Measurements from ENCODE around the gene PNMA8A.

PNMA8A gene

DNA sequence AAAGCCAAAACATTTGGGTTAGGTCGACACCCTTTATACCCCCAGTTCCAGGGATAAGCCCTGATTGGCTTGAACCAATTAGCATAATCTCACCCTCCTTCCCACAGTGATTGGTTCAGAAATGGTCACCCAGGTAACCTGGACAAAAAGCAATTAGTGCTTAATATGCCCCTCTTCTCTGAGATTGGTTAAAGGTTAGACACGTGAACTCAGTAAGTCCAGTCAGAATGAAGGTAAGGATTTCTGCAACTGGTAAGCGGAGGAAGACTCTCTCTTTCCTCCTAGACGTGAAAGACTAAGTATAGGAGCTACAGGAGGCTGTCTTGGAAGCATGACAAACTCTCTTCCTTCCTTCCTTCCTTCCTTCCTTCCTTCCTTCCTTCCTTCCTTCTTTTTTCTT lies 41.4 kb downstream of the PNMA8A start:
- TF ChIP-seq FOXP2 (optimal IDR thresholded peaks at IDR 0.05; ENCODE audit: borderline replicate concordance, extremely low read depth, extremely low read length, insufficient read depth), result no peak
- TF ChIP-seq REST (IDR thresholded peaks at IDR 0.05; ENCODE audit: insufficient read depth in 1 of 2, low read depth in 2 of 2, low read length in 2 of 2), result no peak
- TF ChIP-seq POLR2AphosphoS5 (IDR thresholded peaks at IDR 0.05; ENCODE audit: low read depth, low read length), result no peak
- no peak for TF ChIP-seq SIN3A (IDR thresholded peaks at IDR 0.05; ENCODE audit: borderline replicate concordance, insufficient read depth, low read length)
- TF ChIP-seq TAF1 (IDR thresholded peaks at IDR 0.05; ENCODE audit: borderline replicate concordance, insufficient read depth, low read length), result no peak

GRCh38 chr19:46428239-46429135 lies 42.9 kb downstream of the PNMA8A start, which contains the start of gene PNMA8C:
Gene PNMA8C (minus strand): TSS chr19:46428936. CDS start chr19:46428359, 577 bp downstream.
- TF ChIP-seq TAF1 (IDR thresholded peaks at IDR 0.05; ENCODE audit: borderline replicate concordance, insufficient read depth, low read length) (no peak), FOXP2 (optimal IDR thresholded peaks at IDR 0.05; ENCODE audit: borderline replicate concordance, extremely low read depth, extremely low read length, insufficient read depth) (peak; percentile 75)

- TF ChIP-seq REST (IDR thresholded peaks at IDR 0.05; ENCODE audit: insufficient read depth in 1 of 2, low read depth in 2 of 2, low read length in 2 of 2), result no peak
- TF ChIP-seq TAF1 (IDR thresholded peaks at IDR 0.05; ENCODE audit: borderline replicate concordance, insufficient read depth, low read length), result no peak
- TF ChIP-seq SIN3A (IDR thresholded peaks at IDR 0.05; ENCODE audit: borderline replicate concordance, insufficient read depth, low read length), result no peak
- no peak for TF ChIP-seq FOXP2 (optimal IDR thresholded peaks at IDR 0.05; ENCODE audit: borderline replicate concordance, extremely low read depth, extremely low read length, insufficient read depth)
- TF ChIP-seq POLR2AphosphoS5 (IDR thresholded peaks at IDR 0.05; ENCODE audit: low read depth, low read length), result no peak
These were observed 43.8 kb downstream of the PNMA8A start for GRCh38 chr19:46427518-46428045.

DNA sequence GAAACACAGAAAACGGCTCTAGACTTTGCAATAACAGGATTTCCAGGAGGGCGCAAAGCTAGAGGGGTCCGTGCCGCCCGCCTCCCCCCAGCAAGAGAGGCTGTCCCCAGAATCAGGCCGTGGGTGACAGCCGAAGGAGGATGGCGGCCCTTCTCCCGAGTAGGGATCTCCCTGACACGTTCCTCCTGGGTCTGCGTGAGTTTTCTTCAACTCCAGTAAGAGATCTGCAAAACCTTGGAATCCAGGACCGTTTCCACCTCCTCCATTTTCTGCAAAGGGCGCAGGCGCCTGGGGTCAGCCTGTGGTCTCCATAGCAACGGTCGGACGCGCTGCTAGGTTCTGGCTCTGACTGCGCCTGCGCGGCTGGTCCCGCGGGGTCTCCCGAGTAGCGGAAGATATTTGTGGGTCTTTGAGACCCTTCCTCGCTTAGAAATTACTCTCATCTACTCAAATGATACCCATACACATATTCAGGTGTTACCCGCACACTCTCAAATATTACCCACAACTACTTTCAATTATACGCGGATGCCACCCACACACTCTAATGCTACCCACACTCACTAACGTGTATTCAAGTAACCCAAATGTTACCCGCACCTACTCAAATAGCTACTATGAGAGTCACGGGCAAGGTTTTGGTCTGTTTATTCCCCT lies 44.7 kb downstream of the PNMA8A start:
- TF ChIP-seq SIN3A (IDR thresholded peaks at IDR 0.05; ENCODE audit: borderline replicate concordance, insufficient read depth, low read length) (no peak), TAF1 (IDR thresholded peaks at IDR 0.05; ENCODE audit: borderline replicate concordance, insufficient read depth, low read length) (no peak), FOXP2 (optimal IDR thresholded peaks at IDR 0.05; ENCODE audit: borderline replicate concordance, extremely low read depth, extremely low read length, insufficient read depth) (no peak), POLR2AphosphoS5 (IDR thresholded peaks at IDR 0.05; ENCODE audit: low read depth, low read length) (no peak), REST (IDR thresholded peaks at IDR 0.05; ENCODE audit: insufficient read depth in 1 of 2, low read depth in 2 of 2, low read length in 2 of 2) (no peak)

GRCh38 chr19:46426035-46426505 lies 45.3 kb downstream of the PNMA8A start:
- TF ChIP-seq REST (IDR thresholded peaks at IDR 0.05; ENCODE audit: insufficient read depth in 1 of 2, low read depth in 2 of 2, low read length in 2 of 2) (no peak), FOXP2 (optimal IDR thresholded peaks at IDR 0.05; ENCODE audit: borderline replicate concordance, extremely low read depth, extremely low read length, insufficient read depth) (no peak), TAF1 (IDR thresholded peaks at IDR 0.05; ENCODE audit: borderline replicate concordance, insufficient read depth, low read length) (no peak), SIN3A (IDR thresholded peaks at IDR 0.05; ENCODE audit: borderline replicate concordance, insufficient read depth, low read length) (no peak), POLR2AphosphoS5 (IDR thresholded peaks at IDR 0.05; ENCODE audit: low read depth, low read length) (no peak)
